ENCODE measurements around the gene ACHE.
"Not testable (repeated sequence)": the region's sequence is repeated elsewhere in the genome, so short reads cannot be mapped to it uniquely, and the experiment has no call there.

The ACHE gene

GRCh38 chr7:100865938-100866728 is 29.6 kb downstream of the ACHE start:
- in situ Hi-C loops (cut with MboI; ENCODE audit: low sequenced_read_pairs): no loop called here

- in situ Hi-C loops (cut with MboI; ENCODE audit: low sequenced_read_pairs): no loop called here
Observed at GRCh38 chr7:100865372-100865911, 30.2 kb downstream of the ACHE start.

- in situ Hi-C loops (cut with MboI; ENCODE audit: low sequenced_read_pairs): no loop called here
Observed at GRCh38 chr7:100864263-100864845, 31.3 kb downstream of the ACHE start.

GRCh38 chr7:100863406-100863950 is 32.2 kb downstream of the ACHE start:
- in situ Hi-C loops (cut with MboI; ENCODE audit: low sequenced_read_pairs): no loop called here

GRCh38 chr7:100861616-100861985 is 34.1 kb downstream of the ACHE start:
- in situ Hi-C loops (cut with MboI; ENCODE audit: low sequenced_read_pairs): no loop called here

- in situ Hi-C loops (cut with MboI; ENCODE audit: low sequenced_read_pairs): no loop called here
Observed at GRCh38 chr7:100860702-100861615, 34.7 kb downstream of the ACHE start.

- in situ Hi-C loops (cut with MboI; ENCODE audit: low sequenced_read_pairs): no loop called here
Observed at GRCh38 chr7:100859856-100860255, 35.8 kb downstream of the ACHE start.

GRCh38 chr7:100856871-100857282 is 38.8 kb downstream of the ACHE start:
- in situ Hi-C loops (cut with MboI; ENCODE audit: low sequenced_read_pairs): no loop called here

GRCh38 chr7:100855515-100855914 is 40.2 kb downstream of the ACHE start:
- in situ Hi-C loops (cut with MboI; ENCODE audit: low sequenced_read_pairs): no loop called here

GRCh38 chr7:100854899-100855298 is 40.8 kb downstream of the ACHE start:
- in situ Hi-C loops (cut with MboI; ENCODE audit: low sequenced_read_pairs): not testable (repeated sequence)

- in situ Hi-C loops (cut with MboI; ENCODE audit: low sequenced_read_pairs): no loop called here
Observed at GRCh38 chr7:100854146-100854895, 41.4 kb downstream of the ACHE start.

- in situ Hi-C loops (cut with MboI; ENCODE audit: low sequenced_read_pairs): no loop called here
Observed at GRCh38 chr7:100852048-100852872, 43.4 kb downstream of the ACHE start, which contains the start of gene SLC12A9. TSS of gene SLC12A9 (plus strand) at chr7:100852713. CDS start at chr7:100854198, 1,485 bp downstream.

- in situ Hi-C loops (cut with MboI; ENCODE audit: low sequenced_read_pairs): no loop called here
Observed at GRCh38 chr7:100847360-100847759, 48.3 kb downstream of the ACHE start.

- in situ Hi-C loops (cut with MboI; ENCODE audit: low sequenced_read_pairs): no loop called here
Observed at GRCh38 chr7:100840470-100841100, 55.1 kb downstream of the ACHE start.

Measured in HL-60/S4 treated with phorbol 12-myristate 13-acetate at 8.2 ng/mL for 4 days and 3 days (cell line).